GM21786 (cell line): ENCODE results near the gene CMSS1.

Experiments
- ATAC-seq: cut with Tn5 transposase; IDR thresholded peaks from one replicate; pipeline ENCODE4 v1.9.1; 2021; ENCODE audit not compliant: unreplicated experiment

The CMSS1 gene

DNA sequence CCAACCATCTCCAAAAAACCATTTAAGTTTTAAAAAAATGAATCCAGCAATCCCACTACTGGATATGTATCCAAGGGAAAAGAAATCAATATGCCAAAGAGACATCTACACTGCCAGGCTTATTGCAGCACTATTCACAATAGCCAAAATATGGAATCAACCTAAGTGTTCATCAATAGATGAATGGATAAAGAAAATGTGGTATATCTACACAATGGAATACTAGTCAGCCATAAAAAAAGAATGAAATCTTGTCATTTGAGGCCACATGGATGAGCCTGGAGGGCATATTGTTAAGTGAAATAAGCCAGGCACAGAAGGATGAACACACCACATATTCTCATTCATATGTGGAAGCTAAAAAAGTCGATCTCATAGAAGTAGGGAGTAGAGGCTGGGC lies 160.6 kb downstream of the CMSS1 start:
- no peak for ATAC-seq

DNA sequence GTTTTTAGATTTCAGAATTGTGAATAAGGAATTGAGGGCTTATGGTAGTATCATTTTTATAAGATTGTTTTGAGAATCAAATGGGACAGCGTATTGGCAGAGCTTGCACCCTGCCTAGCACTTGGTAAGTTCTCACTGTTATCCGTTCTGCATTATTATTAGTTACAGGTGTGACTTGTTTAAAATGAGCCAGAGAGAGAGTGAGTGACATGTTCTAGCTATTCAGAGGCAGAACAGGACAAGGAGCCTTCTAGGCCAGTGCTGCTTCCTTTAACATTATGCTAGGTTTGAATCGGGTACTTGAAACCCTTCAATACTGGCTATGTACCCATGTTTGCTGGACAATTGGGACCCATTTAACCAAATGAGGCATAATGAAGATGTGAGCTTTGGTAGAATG lies 162.9 kb downstream of the CMSS1 start:
- ATAC-seq: no peak

DNA sequence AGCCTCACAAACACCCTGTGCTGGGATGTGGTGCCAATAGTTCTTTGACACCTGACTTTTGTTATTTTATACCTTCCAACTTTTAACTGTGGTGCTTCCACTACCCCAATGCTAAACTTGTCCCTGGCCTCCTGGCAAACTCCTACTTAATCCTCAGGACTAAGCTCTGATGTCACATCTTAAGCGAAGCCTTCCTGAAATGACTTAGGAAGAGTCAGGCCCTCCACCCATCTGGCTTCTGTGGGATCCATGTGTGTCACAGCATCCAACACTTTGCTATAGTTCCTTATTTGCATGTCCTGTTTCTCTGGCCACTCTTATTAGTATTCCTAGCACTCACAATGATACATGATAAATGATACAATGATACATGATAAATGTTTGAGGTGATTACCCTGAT lies 163.5 kb downstream of the CMSS1 start:
- ATAC-seq: no peak

GRCh38 chr3:99982650-99983049 lies 165.0 kb downstream of the CMSS1 start:
- ATAC-seq: no peak

DNA sequence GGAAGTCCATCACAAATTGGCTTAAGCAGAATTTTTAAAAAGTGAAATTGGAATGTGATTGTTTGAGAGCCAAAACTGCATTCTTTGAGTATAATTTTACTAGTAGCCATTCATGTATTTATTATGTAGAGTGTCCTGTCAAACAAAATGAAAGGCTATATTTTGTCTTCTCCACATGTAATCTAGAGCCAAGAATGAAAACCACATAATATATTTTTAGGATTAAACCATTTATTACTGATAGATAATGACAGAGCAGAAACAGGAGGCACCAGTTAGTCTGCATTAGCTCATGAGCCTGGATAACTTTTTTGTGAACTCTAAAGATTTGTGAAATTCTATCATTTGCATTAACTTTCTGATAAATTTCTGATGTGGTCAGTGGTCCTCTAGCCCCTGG lies 166.5 kb downstream of the CMSS1 start:
- ATAC-seq: no peak

GRCh38 chr3:99984668-99985067 lies 167.0 kb downstream of the CMSS1 start:
- no peak for ATAC-seq

GRCh38 chr3:99990179-99990578 lies 172.5 kb downstream of the CMSS1 start:
- ATAC-seq: no peak

DNA sequence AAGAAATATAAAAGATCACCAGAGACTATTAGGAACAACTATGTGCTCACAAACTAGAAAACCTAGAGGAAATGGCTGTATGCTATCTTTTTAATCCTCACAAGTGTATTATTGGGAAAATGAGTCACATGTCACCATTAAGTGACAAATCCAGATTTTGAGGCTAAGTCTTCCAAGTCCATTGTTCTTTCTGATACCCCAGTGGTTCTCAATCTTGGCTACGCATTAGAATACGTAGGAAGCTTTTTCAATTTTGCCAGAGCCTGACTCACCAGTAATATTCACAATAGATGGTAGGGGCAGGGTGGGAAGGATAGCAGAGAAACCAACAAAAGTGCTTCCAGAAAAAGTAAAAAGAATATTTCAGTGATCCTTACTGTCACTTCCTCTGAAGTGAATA lies 179.6 kb downstream of the CMSS1 start:
- ATAC-seq: no peak

DNA sequence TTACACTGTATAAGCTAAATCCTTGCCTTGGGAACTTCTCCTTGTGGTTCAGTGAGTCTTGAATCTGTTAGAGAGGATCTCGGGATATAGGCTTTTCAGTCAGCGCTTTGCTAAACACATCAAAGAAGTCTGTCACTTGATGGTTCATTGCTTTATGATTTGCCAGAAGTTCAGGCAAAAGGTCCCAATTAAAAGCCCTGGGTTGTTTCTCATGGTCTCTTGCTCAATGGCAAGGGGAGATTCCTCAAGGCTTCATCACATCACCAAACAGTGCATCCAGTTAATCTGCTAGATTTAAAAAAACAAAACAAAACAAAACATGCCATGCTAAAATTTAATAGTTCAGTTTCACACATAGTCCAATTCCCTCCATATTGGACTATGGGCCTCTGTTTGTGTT lies 181.9 kb downstream of the CMSS1 start:
- no peak for ATAC-seq

DNA sequence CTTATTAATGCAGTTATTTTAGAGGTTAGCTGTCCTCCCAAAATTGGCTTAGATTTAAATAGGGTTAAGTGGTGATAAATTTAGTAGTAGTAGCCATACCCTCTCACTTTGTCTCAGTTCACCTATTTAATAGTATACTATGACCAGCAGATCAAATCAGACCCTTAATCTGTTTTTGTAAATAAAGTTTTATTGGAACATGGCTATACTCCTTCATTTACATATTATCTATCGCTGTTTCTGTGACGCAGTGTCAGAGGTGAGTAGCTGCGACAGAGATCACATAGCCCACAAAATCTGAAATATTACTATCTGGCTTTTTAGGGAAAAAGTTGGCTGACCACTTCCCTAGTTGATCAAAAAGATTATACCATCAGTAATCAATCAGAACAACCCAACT lies 183.4 kb downstream of the CMSS1 start:
- no peak for ATAC-seq

DNA sequence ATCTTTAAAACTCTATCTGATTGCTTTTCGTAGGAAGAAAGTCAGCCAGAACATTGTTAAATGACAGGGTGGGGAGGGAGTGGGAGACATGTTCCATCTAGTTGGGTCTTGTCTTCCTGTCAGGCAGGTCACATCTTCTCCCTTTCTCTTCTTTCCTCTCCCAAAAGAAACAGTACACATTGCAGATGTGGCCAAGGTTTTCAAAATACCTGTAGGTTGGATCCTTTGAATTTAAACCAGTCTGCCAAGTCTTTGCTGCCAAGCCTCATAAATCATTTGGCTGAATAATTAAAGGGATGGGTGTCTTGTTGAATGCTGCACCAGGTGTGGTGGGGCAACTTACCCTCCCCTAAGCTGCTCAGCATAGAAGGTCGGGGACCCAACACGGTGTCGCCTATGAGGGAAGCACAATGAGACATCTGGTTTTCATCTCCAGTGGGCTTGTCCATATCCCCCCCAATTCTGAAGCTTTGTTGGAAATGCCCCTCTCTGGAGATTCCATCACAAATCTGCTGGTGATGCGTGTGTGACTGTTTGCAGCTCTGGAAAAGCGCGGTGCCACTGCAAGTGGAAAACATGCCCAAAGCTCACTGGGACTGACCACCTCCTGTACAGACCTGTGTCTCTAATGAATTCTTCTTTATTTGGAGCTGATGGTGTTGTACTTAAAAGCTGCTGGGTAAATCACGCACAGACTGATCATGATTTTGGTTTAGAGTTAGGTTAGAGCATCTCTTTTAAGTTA lies 184.0 kb downstream of the CMSS1 start:
- ATAC-seq: no peak

DNA sequence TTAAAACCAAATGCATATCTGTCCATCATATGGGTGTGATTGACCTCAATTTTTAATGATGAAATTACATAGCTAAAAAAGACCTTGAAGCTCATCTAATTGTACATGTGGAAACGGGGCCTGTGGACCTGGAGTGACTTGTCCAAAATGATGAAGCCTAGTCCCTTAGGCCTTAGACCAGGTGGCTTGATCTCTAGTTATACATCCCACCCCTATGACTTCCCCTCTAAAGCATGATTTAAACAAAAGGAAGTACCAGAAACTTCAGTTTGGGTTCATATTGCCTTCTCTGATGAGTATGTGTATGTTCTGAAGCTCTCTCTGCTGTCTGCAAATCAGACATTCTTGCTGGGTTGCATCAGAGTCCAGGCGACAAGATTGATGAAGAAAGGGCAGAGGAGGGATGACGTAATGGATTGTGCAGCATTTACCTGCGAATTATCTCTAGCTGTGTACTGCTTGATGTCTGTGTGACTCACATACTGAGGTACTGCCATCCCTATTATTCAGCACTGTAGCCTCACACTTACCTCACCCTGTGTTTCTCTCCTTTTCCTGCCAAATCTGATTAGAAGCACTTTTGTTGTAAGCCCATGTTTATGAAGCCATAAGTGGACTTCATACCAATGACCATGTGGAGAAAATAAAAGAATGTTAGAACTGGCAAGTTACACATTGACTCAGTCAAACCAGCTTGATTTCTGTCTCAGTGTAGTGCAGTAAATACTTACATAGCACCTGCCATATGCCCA lies 185.1 kb downstream of the CMSS1 start:
- ATAC-seq: no peak

DNA sequence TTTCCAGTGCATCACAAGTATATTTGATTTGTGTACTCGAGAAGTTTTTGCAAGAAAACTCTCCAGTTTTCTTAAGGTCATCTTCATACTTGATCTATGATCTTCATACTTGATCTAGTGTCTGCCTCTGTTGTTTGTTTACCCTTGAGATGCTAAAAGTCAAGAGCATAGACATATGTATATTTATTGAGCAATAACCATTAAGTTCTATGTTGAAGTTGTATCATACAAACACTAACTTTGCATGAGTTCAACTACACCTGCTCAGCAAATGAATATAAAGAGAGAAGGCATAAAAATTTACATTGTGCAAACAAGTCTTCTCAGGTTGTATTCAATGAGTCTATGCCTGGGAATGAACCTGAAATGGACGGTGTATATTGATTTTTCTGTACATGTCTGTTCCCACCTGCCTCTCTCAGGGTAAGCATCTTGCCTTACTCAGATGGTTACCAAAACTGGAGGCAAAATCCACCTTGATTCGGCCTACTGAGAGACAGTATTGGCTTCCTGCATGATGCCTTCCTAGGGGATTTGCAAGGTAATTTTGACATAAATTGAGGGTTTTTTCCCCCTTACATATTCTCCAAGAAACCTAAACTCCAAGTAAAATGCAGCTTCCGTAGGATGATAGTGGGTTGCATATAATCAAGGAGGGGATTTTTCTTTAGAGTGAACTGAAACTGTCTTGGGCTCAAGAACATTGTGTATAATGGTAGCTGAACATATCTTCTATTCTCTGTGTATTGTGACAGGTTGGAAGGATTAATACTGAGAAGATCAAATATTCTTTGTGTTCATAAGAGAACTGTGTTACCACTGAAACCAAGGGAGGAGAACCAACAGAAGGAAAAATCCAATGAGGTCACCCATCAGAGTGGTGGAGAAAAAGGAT lies 186.2 kb downstream of the CMSS1 start:
- ATAC-seq: no peak

GRCh38 chr3:100004931-100005330 lies 187.3 kb downstream of the CMSS1 start:
- ATAC-seq: no peak

DNA sequence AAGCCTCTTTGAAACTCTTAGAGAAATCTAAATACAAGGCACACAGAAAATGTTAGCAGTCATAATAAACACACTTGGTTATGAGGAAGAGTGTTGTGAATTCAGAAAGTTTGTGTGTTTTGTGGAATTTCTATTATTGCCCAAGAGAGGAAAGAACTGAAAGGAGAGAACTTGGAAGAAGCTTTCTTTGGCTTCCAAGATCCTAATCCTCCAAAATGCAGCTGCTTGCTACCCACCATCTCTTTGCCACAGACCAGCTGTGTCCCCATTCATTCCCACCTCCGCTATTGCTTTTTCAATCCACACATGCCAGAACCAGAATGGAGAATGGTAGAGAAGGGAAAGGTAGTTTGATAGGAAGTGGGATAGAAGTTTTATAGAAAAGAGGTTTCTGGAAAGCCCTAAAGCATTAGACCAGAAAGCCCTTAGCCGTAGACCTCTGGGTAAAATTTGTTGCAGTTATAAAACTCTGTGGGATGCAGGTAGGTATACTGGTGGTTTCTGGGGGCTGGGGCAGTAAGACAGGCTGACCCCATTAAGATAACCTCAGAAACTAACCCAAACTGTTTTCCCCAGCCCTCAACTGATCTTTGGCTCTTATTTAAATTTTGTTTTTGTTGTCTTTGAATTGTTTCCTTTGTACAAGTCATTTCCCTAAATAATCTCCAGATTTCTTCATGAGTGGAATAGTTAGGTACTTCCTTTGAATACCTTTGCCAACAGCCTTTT lies 188.2 kb downstream of the CMSS1 start:
- no peak for ATAC-seq

DNA sequence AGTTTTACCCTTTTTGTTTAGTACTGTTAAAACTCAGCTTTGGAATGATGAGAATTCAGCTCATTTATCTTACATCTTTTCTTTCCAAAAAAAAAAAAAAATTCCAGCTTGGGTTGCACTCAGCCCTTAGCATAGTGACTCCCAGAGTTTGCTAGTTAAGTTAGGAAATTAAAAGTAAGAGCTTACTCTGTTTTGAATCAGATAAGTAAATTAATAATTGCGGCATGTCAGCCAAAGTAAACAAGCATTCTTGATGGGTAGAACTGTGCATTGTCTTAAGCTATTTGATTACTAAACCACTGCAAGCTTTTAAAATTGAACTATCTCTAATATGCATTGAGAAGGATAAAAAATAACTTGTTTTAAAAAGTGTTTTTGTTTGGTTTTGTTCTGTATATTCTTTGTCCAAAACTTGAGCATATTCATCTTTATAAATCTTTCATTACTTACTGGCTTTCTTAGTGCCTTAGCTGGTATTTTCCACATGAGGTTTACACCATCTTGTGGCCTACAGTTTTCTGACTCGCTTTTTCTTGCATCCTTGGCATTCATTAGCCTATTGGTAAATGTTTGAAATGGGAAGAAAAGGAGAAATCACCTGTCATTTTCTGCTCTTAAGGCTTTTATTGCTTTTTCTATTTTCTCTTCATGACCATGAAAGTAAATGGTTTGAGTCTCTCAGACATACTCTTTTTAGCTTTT lies 189.1 kb downstream of the CMSS1 start:
- no peak for ATAC-seq

DNA sequence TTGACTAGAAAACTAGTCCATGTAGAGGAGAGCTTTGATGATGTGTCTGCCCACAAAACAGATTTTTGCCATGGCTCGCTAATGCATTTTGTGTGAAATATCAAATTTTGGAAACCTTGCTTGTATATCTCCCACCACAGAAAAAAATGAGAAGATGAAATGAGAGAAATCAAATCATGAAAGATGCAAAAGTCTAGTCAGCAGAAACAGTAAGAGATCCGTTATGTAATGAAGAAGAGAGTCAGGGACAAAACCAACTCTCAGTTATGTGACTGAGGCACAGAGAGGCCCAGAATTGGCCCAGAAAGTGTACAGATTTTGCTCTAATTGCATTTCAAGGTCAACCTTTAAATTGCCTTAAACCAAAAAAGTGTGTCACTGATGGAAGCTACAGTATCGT lies 189.7 kb downstream of the CMSS1 start:
- ATAC-seq: no peak

GRCh38 chr3:100008081-100008698 lies 190.5 kb downstream of the CMSS1 start:
- ATAC-seq: no peak

DNA sequence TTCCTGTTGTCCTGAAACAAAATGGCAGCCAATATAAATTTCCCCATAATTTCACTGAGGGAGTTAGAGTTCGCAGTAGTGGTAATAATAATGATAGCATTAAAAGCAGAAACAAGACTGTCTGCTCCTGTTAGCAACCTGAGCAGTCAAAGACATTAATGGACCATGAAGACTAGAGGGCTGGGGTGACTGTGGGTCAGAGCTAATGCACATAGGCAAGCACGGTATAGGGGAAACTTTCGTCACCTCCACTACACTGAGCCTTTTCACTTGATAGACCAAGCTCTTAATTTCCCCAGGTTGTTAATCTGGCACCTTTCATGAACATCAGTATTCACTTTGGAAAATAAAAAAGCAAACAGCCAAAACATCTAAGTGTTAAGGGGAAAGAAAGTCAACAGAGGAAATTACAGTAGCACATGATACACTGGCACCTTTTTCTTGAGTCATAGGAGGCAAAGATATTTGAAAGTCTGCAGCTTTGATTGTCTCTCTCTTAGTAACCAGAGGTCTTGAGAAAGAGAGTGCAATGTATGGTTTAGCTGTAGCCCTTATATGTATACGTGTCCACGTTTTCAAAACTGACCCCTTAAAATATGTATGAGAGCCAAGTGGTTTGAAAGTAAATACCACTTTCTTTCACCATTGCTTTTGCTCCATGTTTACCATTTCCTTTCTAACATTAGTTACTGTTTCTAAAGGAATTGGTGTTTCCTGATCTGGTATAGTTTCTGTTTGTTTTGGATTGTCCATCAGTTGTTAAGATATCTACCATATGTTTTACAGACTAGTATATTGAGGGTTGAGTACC lies 191.8 kb downstream of the CMSS1 start:
- no peak for ATAC-seq
